SK-N-SH treated with all-trans-retinoic acid at 6 μM for 48 hours (cell line): ENCODE data around the gene STX5.

ENCODE experiments used
- CREB5 ChIP-seq: fragments of 250-450 bp; sonication (Bioruptor Pico); IDR thresholded peaks from 2 replicates; pipeline ENCODE4 v1.5.1; 2020; ENCODE audit warnings: low read depth, mild to moderate bottlenecking, moderate library complexity
- CSDC2 ChIP-seq: fragments of 250-450 bp; sonication (Bioruptor Pico); IDR thresholded peaks from 2 replicates; pipeline ENCODE4 v1.5.0; 2020; ENCODE audit warnings: mild to moderate bottlenecking, moderate library complexity
- PATZ1 ChIP-seq: fragments of 250-450 bp; sonication (Bioruptor Pico); IDR thresholded peaks from 2 replicates; pipeline ENCODE4 v1.8.0; 2020; ENCODE audit warnings: mild to moderate bottlenecking, moderate library complexity, borderline replicate concordance
- SNAI2 ChIP-seq: fragments of 250-450 bp; sonication (Bioruptor Pico); IDR thresholded peaks from 2 replicates; pipeline ENCODE4 v1.5.0; 2020; ENCODE audit warnings: mild to moderate bottlenecking, moderate library complexity
- ZFP3 ChIP-seq: fragments of 250-450 bp; sonication (Bioruptor Pico); IDR thresholded peaks from 2 replicates; pipeline ENCODE4 v1.5.0; 2020; ENCODE audit warnings: mild to moderate bottlenecking, moderate library complexity
- ZFP30 ChIP-seq: fragments of 450-650 bp; formaldehyde crosslinking; IDR thresholded peaks from 2 replicates; pipeline ENCODE4 v1.5.0; 2022; ENCODE audit warnings: mild to moderate bottlenecking, moderate library complexity
- ZNF565 ChIP-seq: fragments of 450-650 bp; formaldehyde crosslinking; conservative IDR thresholded peaks from 2 replicates; pipeline ENCODE4 v1.5.0; 2020; ENCODE audit warnings: low read depth, mild to moderate bottlenecking, moderate library complexity
- ZNF70 ChIP-seq: fragments of 450-650 bp; formaldehyde crosslinking; IDR thresholded peaks from 2 replicates; pipeline ENCODE4 v1.5.0; 2020; ENCODE audit warnings: mild to moderate bottlenecking, moderate library complexity

- TF ChIP-seq ZNF70 (CRISPR knock-in tag) (no peak), ZNF565 (CRISPR knock-in tag) (no peak), ZFP30 (no peak), CREB5 (CRISPR knock-in tag) (no peak), PATZ1 (CRISPR knock-in tag) (no peak), ZFP3 (CRISPR knock-in tag) (no peak), SNAI2 (no peak), CSDC2 (no peak)
Measured at GRCh38 chr11:62846177-62846576, 14.3 kb upstream of the STX5 start.
